ENCODE data around the gene CHRNA7.

- TF ChIP-seq EZH2 (IDR thresholded peaks at IDR 0.05), result no peak
- TF ChIP-seq POLR2AphosphoS5 (IDR thresholded peaks at IDR 0.05; ENCODE audit: borderline replicate concordance, low read depth, low read length), result no peak
- no peak for TF ChIP-seq FOXP2 (optimal IDR thresholded peaks at IDR 0.05; ENCODE audit: control extremely low read depth, extremely low read length, insufficient read depth)
Observed at GRCh38 chr15:32132859-32133258, 102.5 kb downstream of the CHRNA7 start.

All from SK-N-MC (cell line).